ENCODE measurements around the gene ALOX5.
"Not testable (repeated sequence)": the region's sequence is repeated elsewhere in the genome, so short reads cannot be mapped to it uniquely, and the experiment has no call there.

Gene ALOX5

GRCh38 chr10:45375101-45375500 lies 1.1 kb downstream of the ALOX5 start:
- no peak for DNase-seq

GRCh38 chr10:45375716-45376231 lies 1.8 kb downstream of the ALOX5 start:
- DNase-seq, result no peak

- no peak for DNase-seq
Measured at GRCh38 chr10:45376371-45376801, 2.4 kb downstream of the ALOX5 start.

- no peak for DNase-seq
Measured at GRCh38 chr10:45377321-45377720, 3.3 kb downstream of the ALOX5 start.

GRCh38 chr10:45377858-45378257 lies 3.8 kb downstream of the ALOX5 start:
- no peak for DNase-seq

- no peak for DNase-seq
Measured at GRCh38 chr10:45378914-45379726, 5.1 kb downstream of the ALOX5 start.

GRCh38 chr10:45379891-45380540 lies 6.0 kb downstream of the ALOX5 start:
- no peak for DNase-seq

GRCh38 chr10:45380903-45381620 lies 7.0 kb downstream of the ALOX5 start:
- DNase-seq, result no peak

GRCh38 chr10:45382591-45382990 lies 8.6 kb downstream of the ALOX5 start:
- no peak for DNase-seq

- no peak for DNase-seq
Measured at GRCh38 chr10:45383682-45384330, 9.8 kb downstream of the ALOX5 start.

GRCh38 chr10:45386657-45387056 lies 12.6 kb downstream of the ALOX5 start:
- no peak for DNase-seq

- DNase-seq, result no peak
Measured at GRCh38 chr10:45387096-45387893, 13.3 kb downstream of the ALOX5 start.

GRCh38 chr10:45389671-45390070 lies 15.7 kb downstream of the ALOX5 start:
- DNase-seq, result not testable (repeated sequence)

- DNase-seq, result not testable (repeated sequence)
Measured at GRCh38 chr10:45391636-45392035, 17.6 kb downstream of the ALOX5 start.

GRCh38 chr10:45395554-45395953 lies 21.5 kb downstream of the ALOX5 start:
- no peak for DNase-seq

GRCh38 chr10:45398595-45398994 lies 24.6 kb downstream of the ALOX5 start:
- no peak for DNase-seq

GRCh38 chr10:45399113-45399512 lies 25.1 kb downstream of the ALOX5 start:
- DNase-seq, result no peak

GRCh38 chr10:45403151-45403550 lies 29.1 kb downstream of the ALOX5 start:
- no peak for DNase-seq

- DNase-seq, result no peak
Measured at GRCh38 chr10:45404087-45404769, 30.2 kb downstream of the ALOX5 start.

- DNase-seq, result no peak
Measured at GRCh38 chr10:45404770-45405120, 30.7 kb downstream of the ALOX5 start.

- no peak for DNase-seq
Measured at GRCh38 chr10:45407542-45407941, 33.5 kb downstream of the ALOX5 start.

Measured in stimulated activated CD4-positive, alpha-beta T cell treated with anti-CD3 and anti-CD28 coated beads, Interleukin-1b, Interleukin-23, amount 100 ng/mL, for 48 hours (primary cell).